DLD1 (cell line): ENCODE data around the gene CLCNKA.

Experiments
- in situ Hi-C: cut with HindIII; loops from 2 replicates; pipeline ENCODE4 v1.10.0; 2017; ENCODE audit warnings: low sequenced_read_pairs

The CLCNKA gene

DNA sequence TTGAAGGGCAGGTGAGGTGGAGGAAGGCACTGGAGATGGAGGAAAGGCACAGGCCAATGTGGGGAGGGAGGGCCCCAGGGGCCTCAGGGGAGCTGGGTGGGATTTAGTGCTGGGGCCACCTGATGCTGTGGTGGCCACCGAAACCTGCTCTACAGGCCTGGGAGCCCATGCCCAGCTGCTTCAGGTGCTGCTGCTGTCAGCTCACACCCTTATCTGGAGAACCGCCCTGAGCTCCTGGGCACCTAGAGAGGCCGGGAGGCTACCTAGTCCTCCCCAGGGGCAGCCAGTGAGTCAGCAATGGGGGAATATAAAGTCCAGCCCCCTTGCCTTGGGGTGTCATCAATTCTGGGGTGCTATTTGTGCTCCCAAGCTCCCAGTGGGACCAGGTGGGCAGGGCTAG lies 39.4 kb downstream of the CLCNKA start:
- in situ Hi-C loops = loop anchor here (10.0 to 25.0 kb wide), 2 partner anchors 176 to 186 kb away; partner anchors contain the start of gene CPLANE2

DNA sequence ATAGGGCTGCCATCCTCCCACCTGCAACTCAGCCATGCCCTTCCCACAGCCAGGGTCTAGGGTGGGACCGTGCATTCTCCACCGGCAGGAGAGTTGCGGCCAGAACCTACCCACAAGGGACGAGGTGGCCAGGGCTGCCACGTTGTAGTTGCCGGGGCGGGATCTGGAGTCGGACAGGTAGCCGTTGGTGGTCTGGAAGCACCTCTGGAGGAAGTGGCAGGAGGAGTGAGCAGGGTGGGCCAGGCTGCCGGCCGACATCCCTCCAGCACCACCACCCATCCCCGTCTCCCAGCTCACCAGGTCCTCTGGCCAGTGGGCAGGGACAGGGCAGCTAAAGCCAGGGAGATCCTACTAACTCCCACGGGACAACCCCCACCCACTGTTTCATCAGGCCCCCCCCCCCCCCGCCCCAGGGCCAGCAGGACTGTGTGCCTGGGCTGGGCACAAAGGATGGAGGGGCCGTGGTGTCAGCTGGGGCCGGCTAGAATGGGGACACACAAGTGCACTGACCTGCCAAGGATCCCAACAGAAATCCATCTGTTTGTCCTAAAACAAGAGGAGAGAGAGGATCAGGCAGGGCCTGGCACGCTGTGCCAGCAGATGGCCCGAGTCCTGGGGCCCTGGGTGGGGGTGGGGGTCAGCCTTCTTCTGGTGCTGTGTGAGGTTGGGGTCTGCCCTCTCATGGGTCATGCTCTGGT lies 40.3 kb downstream of the CLCNKA start:
- in situ Hi-C loops = loop anchor here (10.0 to 25.0 kb wide), 2 partner anchors 175 to 187 kb away; partner anchors contain the start of gene CPLANE2

DNA sequence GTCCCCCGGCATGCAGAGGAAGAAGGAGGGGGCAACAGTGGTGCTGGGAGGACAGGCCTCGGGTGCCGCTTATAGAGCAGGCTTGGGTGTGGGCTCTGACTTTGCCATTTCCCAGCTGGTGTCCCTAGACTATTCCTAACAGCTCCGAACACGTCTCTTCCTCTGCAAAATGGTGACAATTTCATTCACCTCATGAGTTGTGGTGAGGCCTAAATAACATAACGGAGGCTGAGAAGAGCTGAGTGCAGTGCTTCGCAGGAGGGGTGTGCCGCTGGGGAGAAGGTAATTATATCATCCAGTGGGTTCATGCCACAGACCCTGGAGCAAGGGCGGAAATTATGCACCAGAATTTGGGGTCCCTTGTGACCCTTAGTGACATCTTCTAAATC lies 40.8 kb downstream of the CLCNKA start:
- in situ Hi-C loops = loop anchor here (10.0 to 25.0 kb wide), 2 partner anchors 175 to 188 kb away; partner anchors contain the start of gene CPLANE2

DNA sequence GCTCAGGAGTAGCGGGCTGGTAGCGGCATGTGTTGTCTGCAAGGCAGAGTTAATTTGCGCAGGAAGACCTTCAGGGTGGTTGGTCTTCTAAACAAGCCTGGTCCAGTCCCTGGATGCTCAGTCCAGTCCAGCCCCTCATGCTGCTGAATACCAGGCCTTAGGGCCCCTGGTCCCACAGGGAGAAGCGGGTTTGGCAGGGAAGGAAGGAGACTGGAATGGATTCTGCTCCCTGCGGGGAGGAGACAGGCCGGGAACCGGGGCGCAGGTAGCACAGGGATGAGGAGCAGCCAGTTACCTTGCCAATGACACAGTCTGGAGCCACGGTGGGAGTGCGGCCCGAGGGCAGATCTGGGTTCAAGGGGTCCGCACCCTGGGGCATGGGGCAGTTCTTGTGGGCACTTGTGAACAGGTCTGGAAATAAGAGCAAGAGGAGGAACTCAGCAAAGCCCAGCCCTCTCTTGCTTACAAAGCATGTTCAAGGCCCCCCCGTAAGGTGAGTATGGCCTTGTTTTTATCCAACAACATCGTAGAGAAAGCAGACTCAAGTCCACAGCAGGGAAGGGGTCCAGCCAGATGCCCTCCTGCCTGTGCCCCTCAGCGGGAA lies 41.5 kb downstream of the CLCNKA start:
- in situ Hi-C loops = loop anchor here (10.0 to 25.0 kb wide), 2 partner anchors 174 to 189 kb away; partner anchors contain the start of gene CPLANE2

DNA sequence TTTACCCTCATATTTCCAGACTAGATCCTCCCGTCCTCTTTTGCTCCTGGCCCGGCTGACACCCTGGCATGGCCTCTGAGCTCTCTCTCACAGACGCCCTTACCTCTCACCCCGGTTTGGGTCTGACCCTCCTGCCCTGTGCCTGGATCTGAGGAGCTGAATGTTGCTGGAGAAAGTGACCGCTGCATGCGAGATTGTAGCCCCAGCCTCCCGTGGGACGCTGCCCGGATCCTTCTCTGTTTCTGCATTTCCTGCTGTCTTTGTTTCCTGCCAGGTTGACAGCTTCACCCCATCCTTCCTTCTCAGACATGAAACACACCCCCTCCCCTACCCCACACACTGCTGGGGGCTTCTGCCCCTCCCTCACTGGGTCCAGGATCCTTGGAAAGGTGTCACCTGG lies 42.1 kb downstream of the CLCNKA start:
- in situ Hi-C loops = loop anchor here (10.0 to 25.0 kb wide), 2 partner anchors 173 to 189 kb away; partner anchors contain the start of gene CPLANE2

DNA sequence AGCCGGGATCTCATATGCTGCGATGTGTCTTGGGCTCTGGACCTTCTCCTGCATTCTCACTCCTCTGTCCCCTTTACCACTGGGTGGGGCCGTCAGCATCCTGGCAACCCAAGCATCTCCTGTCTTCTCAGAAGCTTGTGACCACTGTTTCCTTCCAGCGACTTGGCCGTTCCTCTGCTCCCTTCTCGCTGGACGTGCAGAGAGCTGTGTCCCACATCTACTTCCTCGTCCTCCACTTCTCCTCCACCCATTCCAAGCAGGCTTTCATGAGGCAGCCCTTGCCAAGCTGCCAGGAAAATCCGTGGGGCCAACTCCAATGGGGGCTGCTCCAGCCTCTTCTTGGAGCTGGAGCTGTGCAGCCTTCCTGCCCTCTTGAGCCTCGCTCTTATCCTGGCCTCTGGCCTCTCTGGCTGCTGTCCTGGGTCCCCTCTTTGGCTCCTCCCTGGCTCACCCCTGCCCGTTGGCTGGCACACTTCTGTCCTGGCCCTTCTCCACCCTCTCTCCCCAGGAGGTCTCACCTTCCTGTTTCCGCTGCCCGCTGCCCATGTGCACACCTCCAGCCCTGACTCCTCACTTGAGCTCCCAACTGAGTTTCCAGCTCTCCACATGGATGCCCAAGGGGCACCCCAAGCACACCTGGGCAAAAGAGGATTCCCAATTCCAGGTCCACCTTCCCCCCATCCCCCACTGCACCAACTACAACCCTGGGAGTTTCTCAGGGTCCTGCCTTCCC lies 42.9 kb downstream of the CLCNKA start:
- in situ Hi-C loops = loop anchor here (10.0 to 25.0 kb wide), 2 partner anchors 173 to 190 kb away; partner anchors contain the start of gene CPLANE2

DNA sequence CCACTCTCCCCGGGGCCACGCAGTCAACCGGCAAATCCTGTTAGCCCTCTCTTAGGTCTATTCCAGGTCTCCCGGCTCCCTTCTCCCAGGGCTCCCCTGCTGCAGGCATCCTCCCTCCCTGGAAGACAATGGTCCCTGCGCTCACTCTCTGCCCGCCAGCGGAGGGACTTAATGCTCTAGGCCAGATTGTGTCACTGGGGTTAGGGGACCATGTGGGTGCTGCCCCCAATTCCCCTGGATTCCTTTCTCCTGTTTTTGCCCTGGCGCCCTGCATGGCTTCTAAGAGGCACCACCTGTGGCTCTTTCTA lies 43.4 kb downstream of the CLCNKA start:
- in situ Hi-C loops = loop anchor here (10.0 to 25.0 kb wide), 2 partner anchors 172 to 190 kb away; partner anchors contain the start of gene CPLANE2

DNA sequence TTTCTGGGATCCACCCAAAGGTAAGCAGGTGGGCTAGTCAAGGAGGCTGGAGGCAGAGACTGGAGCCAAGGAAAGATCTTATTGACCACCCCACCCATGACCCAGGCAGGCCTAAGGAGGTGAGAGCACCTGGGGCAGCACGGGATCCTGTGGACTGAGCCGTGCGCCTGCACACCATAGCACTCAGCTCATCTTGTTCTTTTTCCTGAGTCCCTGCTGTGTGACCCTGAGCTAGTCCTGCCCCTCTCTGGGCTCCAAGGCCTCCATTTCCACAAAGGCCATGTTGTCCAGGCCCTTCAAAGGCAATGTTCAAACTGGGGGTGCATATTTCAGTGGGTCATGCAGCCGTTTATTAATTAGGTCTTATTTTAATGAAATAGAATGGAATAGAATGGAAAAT lies 44.4 kb downstream of the CLCNKA start:
- in situ Hi-C loops = loop anchor here (10.0 to 25.0 kb wide), 2 partner anchors 171 to 191 kb away; partner anchors contain the start of gene CPLANE2

DNA sequence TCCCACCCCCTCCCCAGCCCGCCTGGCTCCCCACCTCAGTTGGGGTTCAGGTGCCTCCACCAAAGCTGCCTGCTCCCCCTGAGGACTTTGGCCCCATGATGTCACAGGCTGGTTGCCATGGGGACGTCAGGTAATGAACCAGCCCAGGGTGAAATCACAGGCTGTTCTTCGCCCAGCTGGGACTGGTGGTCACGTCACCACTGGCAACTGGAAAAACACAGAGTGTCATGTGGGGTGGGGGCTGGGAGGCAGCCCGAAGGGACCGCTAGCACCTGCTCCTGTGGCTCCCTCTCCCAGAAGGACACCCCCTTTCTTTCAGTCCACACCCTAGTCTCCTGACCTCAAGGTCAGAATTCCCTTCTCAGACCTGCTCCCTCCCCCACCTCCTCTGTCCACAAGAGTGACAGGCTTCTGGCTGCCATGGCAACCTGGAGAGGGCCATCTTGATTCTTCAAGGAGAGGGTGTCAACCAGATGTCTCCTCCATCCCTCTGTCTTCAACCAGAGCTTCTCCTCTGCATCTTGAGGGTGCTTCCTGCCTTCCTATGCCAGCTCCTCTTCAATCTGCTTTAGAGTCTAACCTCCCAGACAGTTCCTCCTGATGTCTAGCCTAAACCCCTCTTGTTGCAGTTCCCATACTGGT lies 45.4 kb downstream of the CLCNKA start:
- in situ Hi-C loops = loop anchor here (10.0 to 25.0 kb wide), 2 partner anchors 170 to 192 kb away; partner anchors contain the start of gene CPLANE2

DNA sequence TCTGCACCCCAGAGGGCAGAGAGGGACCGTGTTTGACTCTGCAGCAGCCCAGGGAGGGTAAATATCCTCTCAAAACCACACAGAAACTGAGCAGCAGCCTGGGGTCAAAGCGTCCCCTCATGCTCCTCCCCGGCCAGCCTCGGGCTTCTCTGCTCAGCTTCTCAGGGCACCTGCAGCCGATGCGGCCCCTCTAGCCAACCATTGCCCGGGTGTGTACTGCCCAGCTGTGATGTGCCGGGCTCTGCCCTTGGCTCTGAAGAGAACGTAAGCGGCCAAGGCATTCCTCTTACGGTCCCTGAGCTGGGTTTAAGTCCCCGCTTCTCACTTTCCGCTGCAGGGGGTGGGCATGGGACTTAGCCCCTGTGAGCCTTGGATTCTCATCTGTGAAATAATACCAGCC lies 46.1 kb downstream of the CLCNKA start:
- in situ Hi-C loops = loop anchor here (10.0 to 25.0 kb wide), 2 partner anchors 169 to 193 kb away; partner anchors contain the start of gene CPLANE2

DNA sequence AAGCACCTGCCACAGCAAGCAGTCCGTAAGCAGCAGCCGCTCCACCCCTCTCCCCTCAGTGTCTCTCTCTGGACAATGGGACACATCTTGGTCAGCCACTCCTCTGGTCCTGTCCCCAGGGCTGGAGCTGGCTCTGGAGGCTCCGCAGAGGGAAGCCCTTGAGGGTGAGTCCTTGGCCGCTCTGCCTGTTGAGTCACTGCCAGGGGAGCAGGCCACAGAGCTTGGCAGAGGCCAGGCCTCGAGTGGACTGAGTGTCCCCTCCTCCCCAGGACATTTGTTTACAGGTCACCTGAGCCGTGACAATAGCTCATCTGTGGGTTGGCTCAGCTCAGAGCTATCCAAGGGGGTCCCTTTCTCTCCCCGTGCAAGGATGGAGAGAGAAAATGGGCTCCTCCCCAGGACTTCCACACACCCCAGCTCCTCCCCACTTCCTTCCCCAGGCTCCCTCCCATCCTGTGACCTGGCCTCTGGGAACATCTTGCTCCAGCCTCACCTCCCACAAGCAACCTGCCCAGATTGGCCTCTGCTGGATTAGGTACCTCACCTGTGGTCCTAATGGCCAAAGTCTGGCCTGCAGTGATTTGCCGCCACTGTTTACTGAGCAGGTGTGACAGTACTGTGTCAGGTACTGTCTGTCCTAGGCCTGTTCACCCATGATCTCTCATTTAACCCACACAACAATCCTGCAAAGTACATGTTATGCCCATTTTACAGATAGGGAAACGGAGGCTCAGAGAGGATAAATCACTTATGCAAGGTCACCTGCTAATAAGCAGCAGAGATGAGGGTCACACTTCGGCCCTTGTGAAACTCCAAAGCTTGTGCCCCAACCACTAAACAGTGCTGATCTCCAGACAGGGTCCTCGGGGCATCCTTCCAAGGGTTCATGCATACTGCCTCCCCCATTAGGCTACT lies 46.8 kb downstream of the CLCNKA start:
- in situ Hi-C loops = loop anchor here (10.0 to 25.0 kb wide), 2 partner anchors 169 to 194 kb away; partner anchors contain the start of gene CPLANE2

DNA sequence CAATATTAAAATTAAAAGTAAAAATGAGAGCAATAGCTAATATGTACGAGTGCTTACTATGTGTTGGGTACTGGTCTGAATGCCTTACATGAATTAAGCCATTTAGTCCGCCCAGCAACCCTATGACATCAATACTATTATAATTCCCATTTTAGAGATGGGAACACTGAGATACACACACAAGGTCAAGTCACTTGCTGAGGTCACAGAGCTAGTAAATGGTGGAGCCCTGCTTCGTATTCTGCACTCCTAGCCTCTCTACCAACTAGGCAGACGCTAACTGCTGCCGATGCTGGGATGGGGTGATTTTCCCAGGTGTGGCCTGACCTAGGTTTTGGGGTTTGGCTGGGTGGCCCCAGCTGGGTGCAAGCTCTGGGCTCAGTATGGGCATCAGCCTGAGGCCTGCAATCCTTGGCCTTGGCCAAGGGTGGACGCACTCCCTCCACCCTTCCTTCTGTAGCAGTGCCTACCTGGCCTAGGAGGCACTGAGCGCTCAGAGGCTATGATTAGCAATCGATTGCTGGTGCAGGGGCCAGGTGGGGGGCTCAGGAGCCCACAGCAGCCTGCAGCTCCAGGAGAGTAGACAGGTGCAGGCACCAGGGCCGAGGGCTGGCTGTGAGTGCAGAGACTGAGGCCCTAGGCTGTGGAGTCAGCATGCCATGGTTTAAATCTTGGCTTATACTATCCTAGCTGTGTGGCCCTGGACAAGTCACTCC lies 49.0 kb downstream of the CLCNKA start:
- in situ Hi-C loops = loop anchor here (25.0 kb wide), 1 partner anchor 167 kb away; the partner anchor contains the start of gene CPLANE2

DNA sequence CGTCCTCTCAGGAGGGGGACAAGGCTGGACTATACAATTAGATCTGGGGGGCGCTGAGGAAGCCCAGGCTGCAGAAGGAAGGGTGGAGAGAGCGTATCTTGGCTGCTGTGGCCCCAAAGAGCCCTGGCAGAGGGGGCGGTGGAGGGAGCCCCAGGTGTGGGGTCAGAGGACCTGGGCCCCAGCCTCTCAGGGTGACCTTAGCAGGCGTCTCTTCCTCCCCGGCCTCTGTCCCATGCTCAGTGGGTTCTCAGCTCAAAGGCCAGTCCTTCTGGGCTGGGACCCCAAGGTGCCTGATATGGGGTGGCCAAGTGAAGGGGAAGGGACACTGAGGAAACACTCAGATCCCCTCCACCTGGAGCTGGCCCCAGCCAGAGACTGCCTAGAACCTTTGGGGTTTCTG lies 49.8 kb downstream of the CLCNKA start:
- in situ Hi-C loops = loop anchor here (25.0 kb wide), 1 partner anchor 166 kb away; the partner anchor contains the start of gene CPLANE2

DNA sequence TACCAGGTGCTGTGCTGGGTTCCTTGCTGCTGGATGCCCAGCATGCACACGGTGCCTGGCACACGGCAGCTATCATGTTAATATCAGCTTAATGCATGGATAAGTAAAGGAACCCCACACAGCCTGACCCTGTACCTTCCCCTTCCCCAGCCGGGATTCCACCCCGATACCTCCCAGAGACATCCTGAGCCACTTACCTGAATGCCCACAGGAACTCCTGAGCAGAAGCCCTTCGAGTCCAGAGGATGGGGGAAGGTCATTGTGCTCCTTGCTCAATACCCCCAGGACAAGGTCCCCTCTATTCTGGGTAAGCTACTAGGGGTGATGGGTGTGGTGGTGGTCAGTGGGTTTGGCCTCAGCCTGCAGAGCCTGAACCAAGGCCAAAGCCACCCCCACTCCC lies 50.3 kb downstream of the CLCNKA start:
- in situ Hi-C loops = loop anchor here (25.0 kb wide), 1 partner anchor 165 kb away; the partner anchor contains the start of gene CPLANE2

DNA sequence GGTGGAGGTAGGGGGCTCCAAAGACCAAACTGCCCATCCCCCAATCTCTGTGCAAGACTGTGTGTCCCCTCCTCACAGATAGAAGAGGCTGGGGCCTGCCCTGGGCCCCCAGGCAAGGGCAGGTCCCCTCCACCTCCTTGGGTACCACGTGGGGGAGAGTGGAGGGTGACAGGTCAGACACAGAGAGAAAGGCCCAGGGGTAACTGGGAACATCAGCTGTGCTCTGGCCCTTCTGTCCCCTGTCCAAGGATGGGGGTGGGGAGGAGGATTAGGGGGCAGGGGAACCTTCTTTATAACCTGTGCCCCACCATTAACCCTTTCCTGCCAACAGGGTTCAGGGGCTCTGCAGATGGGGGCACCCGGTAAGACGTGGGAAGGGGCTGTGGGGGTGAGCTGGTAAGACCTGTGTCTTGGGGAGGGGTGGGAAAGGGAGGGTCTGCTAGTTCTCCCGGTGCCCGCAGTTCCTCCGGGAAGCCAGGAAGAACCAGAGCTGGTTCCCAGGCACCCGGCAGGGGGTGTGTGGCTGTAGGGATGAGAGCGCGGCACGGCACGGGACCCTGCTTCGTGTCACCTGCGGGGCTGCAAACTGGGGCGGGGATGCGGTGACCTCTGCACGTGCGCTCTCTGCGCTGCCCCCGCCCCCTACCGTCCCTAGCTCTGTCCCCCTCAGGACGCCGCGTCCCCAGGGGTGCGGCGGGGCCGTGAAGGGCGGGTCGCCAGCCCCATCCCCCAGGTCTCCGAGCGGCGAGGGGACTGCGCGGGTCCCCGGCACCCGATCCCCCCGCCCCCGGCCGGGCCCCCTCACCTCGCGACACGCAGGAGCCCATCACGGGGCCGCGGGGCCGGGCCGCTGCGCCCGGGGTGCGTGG lies 51.0 kb downstream of the CLCNKA start:
- in situ Hi-C loops = loop anchor here (25.0 kb wide), 1 partner anchor 164 kb away; the partner anchor contains the start of gene CPLANE2

DNA sequence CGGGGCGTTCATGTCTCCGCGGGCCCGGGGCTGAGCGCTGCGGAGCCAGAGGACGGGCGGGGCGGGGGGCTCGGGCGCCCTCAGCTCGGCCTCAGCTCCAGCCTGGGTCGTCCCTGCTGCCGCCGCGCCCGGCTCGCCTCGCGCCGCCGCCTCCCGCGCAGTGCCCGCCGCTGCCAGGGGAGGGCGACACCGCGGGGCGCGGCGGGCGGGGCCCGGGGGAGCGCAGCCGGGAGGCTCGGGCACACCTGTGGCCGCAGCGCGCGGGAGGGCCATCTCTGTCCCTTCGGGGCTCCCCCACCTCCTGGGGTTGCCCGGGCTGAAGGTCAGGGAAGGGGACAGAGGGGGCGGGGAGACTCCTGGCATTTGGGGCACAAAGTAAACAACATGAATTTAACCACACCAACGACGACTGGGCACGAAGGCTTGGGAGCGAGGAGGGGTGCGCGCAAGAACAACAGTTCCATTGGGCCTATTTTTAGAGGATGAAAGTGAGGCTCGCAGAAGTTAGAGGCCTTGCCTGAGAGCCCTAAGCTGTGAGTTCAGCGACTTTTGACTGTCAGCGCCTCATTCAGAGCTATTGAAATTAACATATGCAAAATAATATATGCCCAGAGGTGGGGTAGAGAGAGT lies 51.8 kb downstream of the CLCNKA start, which contains the start of gene FAM131C:
TSS of gene FAM131C (minus strand) at position 162 of the 630 bp plus-strand sequence. CDS start 209 bp downstream, outside the sequence.
- in situ Hi-C loops = loop anchor here (25.0 kb wide), 1 partner anchor 164 kb away; the partner anchor contains the start of gene CPLANE2

DNA sequence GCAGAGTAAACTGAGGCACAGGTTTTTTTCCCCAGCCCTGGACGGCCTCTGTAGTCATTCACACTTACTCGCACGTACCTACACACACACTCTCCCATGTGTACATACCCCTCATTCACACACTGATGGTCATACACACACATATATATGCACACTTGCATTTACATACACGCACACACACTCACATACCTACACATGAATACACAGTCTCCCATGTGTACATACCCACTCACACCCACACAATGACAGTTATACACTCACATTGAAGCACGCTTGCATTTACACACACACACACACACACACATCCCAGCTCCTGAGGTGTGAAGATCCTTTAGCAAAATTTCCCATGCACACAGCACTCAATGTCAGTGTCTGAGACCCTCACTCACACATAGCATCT lies 52.4 kb downstream of the CLCNKA start:
- in situ Hi-C loops = loop anchor here (25.0 kb wide), 1 partner anchor 163 kb away; the partner anchor contains the start of gene CPLANE2
